C4-2B (cell line): ENCODE results near the gene WDR27.

Source experiments
- CTCF ChIP-seq: fragments of 450-650 bp; conservative IDR thresholded peaks from 2 replicates; pipeline ENCODE4 v1.5.1; 2017; ENCODE audit warnings: mild to moderate bottlenecking
- ZFX ChIP-seq: fragments of 450-650 bp; IDR thresholded peaks from 2 replicates; pipeline ENCODE4 v1.6.1; 2017

GRCh38 chr6:169642455-169642854 is 59.4 kb downstream of the WDR27 start:
- TF ChIP-seq CTCF: no peak
- no peak for TF ChIP-seq ZFX
